ENCODE measurements around the gene FGF11. TPM values are rescaled to one million over a fixed set of nuclear protein-coding genes. Genes with fewer than 3 reads are reported as not detected.

Gene FGF11
- total RNA-seq, 1 donor from 2014 or later: 5.0 TPM

GRCh38 chr17:7459961-7460545 is 20.7 kb downstream of the FGF11 start:
- Mint-ChIP-seq H3K27ac (ENCODE audit: unreplicated experiment) (peak overlapping the region; percentile 52), H3K4me3 (ENCODE audit: unreplicated experiment) (no peak overlapping the region), H3K27me3 (ENCODE audit: low read depth) (no peaks in the 10 kb centered on the region), H3K36me3 (ENCODE audit: low read depth) (peaks cover 6% of the 10 kb centered on the region), H3K9me3 (ENCODE audit: low read depth) (no peaks in the 10 kb centered on the region), H3K4me1 (ENCODE audit: low read depth) (peaks cover 19% of the 10 kb centered on the region)
- no peak for TF ChIP-seq CTCF (IDR thresholded peaks at IDR 0.05)
- DNase-seq (ENCODE audit: low spot score): no peak

- no peak for DNase-seq (ENCODE audit: low spot score)
- Mint-ChIP-seq H3K4me3 (ENCODE audit: unreplicated experiment) (no peak overlapping the region), H3K27me3 (ENCODE audit: low read depth) (no peaks in the 10 kb centered on the region), H3K9me3 (ENCODE audit: low read depth) (no peaks in the 10 kb centered on the region), H3K36me3 (ENCODE audit: low read depth) (peaks cover 8% of the 10 kb centered on the region), H3K27ac (ENCODE audit: unreplicated experiment) (no peak overlapping the region), H3K4me1 (ENCODE audit: low read depth) (peaks cover 14% of the 10 kb centered on the region)
- TF ChIP-seq CTCF (IDR thresholded peaks at IDR 0.05): no peak
Measured at GRCh38 chr17:7460850-7461660, 21.7 kb downstream of the FGF11 start.

- Mint-ChIP-seq H3K4me1 (ENCODE audit: low read depth) (peaks cover 11% of the 10 kb centered on the region), H3K4me3 (ENCODE audit: unreplicated experiment) (no peak overlapping the region), H3K36me3 (ENCODE audit: low read depth) (peaks cover 10% of the 10 kb centered on the region), H3K9me3 (ENCODE audit: low read depth) (no peaks in the 10 kb centered on the region), H3K27ac (ENCODE audit: unreplicated experiment) (no peak overlapping the region), H3K27me3 (ENCODE audit: low read depth) (no peaks in the 10 kb centered on the region)
- TF ChIP-seq CTCF (IDR thresholded peaks at IDR 0.05): no peak
- no peak for DNase-seq (ENCODE audit: low spot score)
Measured at GRCh38 chr17:7462474-7463371, 23.4 kb downstream of the FGF11 start.

GRCh38 chr17:7463372-7463846 is 24.1 kb downstream of the FGF11 start:
- Mint-ChIP-seq H3K27me3 (ENCODE audit: low read depth) (no peaks in the 10 kb centered on the region), H3K4me1 (ENCODE audit: low read depth) (peaks cover 11% of the 10 kb centered on the region), H3K27ac (ENCODE audit: unreplicated experiment) (no peak overlapping the region), H3K36me3 (ENCODE audit: low read depth) (peaks cover 10% of the 10 kb centered on the region), H3K4me3 (ENCODE audit: unreplicated experiment) (no peak overlapping the region), H3K9me3 (ENCODE audit: low read depth) (no peaks in the 10 kb centered on the region)
- no peak for TF ChIP-seq CTCF (IDR thresholded peaks at IDR 0.05)
- no peak for DNase-seq (ENCODE audit: low spot score)

- DNase-seq (ENCODE audit: low spot score): no peak
- no peak for TF ChIP-seq CTCF (IDR thresholded peaks at IDR 0.05)
- no peaks in the 10 kb centered on the region for H3K9me3 Mint-ChIP-seq (ENCODE audit: low read depth)
- peaks cover 11% of the 10 kb centered on the region for H3K4me1 Mint-ChIP-seq (ENCODE audit: low read depth)
- H3K27me3 Mint-ChIP-seq (ENCODE audit: low read depth): no peaks in the 10 kb centered on the region
- peaks cover 10% of the 10 kb centered on the region for H3K36me3 Mint-ChIP-seq (ENCODE audit: low read depth)
- H3K27ac Mint-ChIP-seq (ENCODE audit: unreplicated experiment): no peak overlapping the region
- H3K4me3 Mint-ChIP-seq (ENCODE audit: unreplicated experiment): no peak overlapping the region
Measured at GRCh38 chr17:7464081-7464480, 24.8 kb downstream of the FGF11 start.

Data from chondrocyte (in vitro differentiated cells).